HG02938 (cell line): Measurements from ENCODE around the gene ZDHHC11.
"Not testable (repeated sequence)": the region's sequence is repeated elsewhere in the genome, so short reads cannot be mapped to it uniquely, and the experiment has no call there.

Source experiments
- ATAC-seq: cut with Tn5 transposase; IDR thresholded peaks from one replicate; pipeline ENCODE4 v1.9.1; 2021; ENCODE audit warnings: mild to moderate bottlenecking, moderate library complexity; ENCODE audit not compliant: unreplicated experiment

Gene ZDHHC11

DNA sequence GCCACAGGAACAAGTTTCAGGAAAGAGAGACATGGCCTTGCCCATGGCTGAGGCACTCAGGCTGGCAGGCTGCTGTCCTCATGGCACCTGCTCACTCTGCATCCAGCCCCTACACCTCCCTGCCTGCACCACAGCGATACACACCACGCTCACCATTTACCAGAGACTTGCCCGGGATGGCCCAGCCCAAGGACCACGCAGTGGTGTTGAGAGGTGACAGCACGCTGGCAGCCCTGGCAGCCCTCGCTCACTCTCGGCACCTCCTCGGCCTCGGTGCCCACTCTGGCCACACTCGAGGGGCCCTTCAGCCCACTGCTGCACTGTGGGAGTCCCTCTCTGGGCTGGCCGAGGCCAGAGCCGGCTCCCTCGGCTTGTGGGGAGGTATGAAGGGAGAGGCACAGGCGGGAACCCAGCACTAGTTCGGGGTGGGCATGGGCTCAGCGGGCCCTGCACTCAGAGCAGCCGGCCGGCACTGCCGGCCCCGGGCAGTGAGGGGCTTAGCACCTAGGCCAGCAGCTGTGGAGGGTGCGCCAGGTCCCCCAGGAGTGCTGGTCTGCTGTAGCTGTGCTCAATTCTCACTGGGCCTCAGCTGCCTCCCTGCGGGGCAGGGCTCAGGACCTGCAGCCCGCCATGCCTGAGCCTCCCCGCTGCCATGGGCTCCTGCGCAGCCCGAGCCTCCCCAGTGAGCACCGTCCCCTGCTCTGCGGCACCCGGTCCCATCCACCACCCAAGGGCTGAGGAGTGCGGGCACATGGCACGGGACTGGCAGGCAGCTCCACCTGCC lies 86.6 kb downstream of the ZDHHC11 start:
- ATAC-seq = no peak

DNA sequence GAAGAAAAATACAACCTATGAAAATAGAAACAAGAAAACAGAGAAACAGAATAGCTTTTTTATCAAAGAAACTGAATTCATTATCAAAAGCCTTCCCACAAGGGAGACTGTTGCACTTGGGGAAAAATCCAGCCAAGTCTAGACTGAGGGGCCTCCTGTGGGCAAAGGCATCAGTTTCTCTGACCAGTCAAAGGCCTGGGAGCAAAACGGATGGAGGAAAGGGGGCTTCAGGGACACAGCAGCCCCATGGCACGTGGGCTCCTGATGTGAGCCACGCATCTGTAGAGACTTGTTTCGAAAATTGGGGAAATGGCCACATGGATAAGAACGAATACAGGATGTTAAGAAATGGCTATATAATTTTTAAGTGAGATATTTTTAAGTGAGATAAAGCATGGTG lies 87.4 kb downstream of the ZDHHC11 start:
- ATAC-seq = no peak

DNA sequence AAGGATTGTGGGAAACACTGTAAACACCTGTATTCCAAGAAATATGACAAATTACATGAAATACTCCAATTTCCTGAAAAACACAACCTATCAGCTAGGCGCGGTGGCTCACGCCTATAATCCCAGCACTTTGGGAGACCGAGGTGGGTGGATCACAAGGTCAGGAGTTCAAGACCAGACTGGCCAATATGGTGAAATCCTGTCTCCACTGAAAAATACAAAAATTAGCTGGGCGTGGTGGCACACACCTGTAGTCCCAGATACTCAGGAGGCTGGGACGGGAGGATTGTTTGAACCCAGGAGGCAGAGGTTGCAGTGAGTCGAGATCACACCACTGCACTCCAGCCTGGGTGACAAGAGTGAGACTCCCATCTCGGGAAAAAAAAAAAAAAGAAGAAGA lies 87.8 kb downstream of the ZDHHC11 start:
- not testable (repeated sequence) for ATAC-seq

DNA sequence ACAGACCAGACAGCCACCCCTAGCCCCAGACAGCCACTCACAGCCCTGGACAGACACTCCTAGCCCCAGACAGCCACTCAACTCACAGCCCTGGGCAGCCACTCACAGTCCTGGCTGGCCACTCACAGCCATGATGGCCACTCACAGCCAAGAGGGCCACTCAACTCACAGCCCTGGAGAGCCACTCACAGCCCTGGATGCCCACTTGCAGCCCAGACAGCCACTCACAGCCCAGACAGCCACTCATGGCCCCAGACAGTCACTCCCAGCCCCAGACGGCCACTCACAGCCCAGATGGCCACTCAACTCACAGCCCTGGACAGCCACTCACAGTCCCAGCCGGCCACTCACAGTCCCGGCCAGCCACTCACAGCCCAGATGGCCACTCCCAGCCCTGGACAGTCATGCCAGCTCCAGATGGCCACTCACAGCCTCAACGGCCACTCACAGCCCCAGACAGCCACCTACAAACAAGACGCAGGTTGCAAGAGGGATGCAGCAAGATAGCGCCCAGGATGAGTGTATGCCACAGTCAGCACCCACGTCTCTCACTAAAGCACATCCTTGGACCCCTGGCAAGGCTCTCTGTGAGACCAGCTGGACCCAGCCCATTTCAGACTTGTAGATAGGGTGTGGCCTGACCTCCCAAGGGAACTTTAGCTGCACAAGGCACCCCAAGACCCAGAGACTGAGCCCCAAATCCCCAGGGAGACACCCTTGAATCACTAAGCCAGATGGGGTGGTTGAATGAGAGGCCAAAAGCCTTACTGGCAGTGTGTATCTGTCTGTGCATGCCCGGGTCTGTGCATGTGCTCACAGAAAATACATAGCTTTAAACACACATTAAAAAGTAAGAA lies 88.7 kb downstream of the ZDHHC11 start:
- no peak for ATAC-seq

DNA sequence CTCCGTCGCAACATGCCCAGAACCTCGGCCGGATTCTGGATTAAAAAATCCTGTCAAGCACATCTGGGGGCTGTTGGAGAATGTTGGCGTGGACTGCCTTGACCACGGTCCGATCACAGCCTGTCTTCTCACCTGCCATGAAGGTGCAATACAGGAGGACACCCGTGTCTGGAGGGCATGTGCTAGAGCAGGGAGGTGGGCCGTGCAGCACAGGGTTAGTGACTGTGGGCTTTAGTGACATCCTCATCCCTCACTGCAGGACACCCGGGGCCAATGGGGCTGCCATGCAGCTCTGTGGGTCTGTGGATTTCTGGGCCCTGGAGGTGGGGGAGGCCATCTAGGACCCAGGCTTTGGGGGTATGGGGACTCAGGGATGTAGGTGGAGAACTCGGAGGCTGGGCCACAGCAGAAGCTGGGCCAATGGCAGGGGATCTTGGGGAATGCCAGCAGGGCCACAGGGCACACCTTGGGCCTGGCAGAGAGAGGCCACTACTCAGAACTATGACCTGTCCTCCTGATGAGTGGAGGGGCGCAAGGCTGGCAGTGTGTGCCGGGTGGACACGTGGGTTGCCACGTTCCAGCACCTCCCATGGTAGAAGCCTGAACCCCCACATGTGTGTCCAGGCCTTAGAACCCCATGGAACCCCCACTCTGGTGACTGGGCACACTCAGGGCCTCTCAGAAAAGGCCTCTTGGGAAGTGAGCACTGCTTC lies 89.6 kb downstream of the ZDHHC11 start:
- ATAC-seq = no peak

DNA sequence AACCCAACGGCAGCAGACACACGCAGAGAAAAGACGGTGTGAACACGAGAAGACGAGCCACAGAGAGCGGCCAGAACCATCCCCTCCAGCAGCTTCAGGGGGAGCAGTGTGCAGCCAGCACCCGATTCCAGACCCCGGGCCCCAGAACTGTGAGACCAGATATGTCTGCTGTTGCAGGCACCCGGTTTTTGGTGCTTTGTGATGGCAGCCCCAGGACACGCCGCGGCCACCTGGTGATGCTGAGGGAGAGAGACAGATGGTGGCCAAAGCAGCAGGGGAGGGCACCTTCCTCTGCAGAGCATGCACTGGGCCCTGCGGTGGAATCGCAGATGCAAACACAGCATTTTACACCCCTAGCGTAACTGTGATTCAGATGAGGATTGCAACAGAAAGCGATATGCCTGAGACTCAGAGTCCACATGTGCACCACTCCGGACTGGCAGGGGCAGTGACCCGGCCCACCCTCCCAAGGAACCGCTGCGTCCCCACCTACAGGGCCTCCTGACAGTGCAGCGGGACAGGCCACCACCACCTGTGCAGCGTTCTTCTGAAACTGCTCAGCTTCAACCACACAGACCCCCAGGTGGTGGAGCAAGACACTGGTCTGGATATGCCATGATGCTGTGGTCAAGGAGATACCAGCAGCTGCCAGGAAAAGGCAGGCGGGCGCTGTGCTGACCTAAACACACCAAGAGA lies 90.3 kb downstream of the ZDHHC11 start:
- ATAC-seq = no peak

DNA sequence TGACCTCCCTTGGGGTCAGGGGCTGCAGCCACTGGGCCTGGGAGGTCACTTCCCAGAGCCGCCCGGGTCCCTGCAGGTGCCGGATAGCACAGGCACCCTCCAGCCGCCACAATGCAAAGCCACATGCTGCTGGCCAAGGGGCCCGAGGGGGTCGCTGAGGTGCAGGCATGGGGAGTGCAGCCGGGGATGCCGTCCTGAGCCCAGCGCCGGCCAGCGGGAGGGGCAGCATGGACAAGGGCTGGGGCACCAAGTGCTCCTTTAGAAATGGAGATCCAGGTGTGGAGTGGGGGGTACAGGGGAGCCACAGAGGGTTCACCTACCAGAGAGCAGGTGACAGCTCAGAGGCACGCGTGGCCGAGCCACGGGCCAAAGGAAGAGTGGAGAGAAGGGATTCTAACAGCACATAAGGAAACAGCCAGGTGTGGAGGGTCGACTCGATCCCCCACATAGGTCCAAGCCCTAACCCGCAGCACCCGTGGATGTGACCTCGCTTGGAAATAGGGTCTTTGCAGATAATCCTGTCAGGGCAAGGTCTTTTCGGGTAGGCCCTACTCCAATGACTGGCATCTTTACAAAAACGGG lies 90.9 kb downstream of the ZDHHC11 start:
- ATAC-seq = no peak

DNA sequence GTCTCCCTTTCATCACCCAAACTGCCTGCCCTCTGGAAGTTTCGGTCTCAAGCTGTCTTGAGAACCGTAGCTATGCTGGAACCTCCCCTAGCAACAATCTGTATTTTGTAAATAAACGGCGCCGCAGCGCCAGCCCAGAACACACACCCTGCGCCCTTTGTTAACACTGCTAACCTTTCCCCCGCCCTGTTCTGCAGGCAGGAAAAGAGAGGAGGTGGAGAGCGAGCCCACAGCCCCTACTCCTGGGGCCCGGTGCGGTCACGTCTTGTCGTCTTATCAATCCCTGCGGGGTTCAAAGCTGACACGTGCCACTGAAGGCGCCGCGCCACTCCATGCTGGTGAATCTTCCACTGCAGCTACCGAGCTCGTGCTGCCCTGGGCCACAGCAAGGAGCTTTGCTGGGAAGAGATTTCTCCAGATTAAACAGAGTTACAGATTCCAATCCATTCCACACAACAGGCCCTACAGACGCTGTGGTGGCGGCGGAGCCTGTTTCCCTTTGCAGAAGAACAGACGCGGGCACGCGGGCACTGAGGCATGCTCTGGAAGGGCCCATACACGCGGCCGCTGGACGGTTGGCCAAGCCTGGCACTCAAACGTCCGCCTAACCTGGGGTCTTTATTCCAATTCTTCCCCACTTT lies 91.6 kb downstream of the ZDHHC11 start:
- no peak for ATAC-seq

DNA sequence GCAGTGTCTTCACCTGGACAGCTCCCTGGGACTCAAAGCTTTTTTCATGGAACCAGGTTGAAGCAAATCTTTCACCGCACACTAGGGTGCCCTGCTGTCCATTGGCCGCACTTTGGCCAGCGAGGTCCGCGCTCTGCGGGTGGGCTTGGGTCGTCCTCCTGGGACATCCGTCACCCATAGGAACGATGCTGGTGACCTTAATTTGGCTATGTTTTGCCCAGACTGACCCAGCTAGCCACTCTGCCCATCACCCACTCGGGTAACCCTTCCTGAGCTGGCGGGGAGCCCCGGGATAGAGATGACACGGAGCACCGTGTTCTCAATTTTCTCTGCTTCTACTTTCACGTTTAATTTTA lies 92.1 kb downstream of the ZDHHC11 start:
- no peak for ATAC-seq

DNA sequence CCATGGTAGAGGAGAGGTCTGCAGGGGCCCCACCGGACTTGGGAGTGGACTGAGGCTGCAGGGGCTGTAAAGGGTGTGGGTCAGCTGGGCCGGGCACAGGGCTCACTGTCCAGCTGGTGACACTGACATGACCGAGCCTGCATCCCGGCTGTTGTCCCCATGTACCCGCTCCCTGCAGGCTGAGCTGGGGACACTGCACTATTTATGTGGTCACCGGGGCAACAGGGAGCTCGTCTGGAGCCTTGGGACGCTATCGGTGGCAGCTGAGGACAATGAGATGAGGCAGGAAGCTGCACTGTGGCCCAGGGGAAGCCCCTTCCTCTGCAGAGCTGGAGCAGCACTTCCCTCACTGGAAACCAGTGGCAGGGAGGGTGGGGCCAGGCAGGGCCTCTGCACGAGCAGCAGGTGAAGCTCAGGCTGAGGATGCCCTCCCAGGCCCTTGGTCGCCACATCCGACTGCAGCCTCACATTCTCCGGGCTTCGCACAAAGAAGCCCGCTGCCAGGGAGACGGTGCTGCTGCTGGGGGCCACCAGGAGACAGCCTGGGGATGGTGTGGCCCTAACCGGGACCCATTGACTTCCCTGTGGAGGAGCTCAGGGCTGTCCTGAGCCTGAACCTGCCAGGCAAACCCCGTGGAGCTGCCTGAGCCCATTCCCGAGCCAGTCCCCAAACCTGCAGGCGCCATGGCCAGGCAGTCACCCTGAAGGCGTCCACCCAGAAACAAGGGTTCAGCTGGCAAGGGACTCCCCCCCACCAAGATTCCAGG lies 92.7 kb downstream of the ZDHHC11 start:
- ATAC-seq = no peak

DNA sequence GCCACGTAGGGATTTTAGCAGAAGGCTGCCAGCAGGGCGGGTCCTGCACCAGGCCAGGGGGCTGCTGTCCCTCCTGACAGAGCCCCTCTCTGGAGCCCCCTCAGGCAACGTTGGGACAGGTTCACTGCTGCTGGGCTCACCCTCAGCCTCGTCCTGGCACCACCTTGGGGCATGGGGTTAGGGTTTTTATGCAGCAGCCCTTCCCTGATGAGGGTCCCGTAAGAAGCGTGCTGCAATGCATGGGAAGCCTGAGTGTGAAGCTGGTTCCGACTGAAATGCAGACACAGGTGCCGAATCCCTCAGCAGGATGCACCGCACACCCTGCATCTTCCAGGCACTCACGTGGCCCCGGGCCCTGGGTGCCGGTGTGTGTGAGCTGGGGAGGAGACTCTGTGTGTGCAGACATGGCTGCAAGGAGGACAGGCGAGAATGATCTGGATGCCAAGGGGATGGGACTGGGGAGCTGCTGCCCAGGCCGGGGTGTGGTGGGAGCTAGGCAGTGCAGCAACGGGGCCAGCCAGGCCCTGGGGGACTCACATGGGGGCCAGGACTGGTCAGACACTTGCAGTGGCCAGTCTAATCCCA lies 93.3 kb downstream of the ZDHHC11 start:
- no peak for ATAC-seq

DNA sequence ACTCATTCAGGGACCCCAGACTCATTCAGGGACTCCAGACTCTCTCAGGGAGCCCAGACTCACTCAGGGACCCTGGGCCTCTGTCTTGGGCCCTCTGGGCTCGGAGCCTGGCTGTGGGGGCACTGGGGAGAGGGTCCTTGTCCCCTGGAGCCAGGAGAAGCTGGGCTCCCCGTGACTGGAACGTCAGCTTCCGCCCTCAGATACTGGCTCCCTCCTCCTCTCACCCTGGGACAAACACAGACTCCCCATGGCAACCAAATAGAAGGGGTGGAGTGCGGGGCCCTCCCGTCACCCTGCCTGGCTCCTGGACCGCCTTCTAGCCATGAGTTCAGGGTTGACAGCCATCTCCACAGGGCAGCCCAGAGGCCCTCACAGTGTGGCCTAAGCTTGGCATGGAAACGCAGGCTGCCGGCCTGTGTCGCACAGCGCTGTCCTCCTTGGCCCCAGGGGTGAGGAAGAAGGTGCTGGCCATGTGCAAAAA lies 93.9 kb downstream of the ZDHHC11 start:
- ATAC-seq = no peak

DNA sequence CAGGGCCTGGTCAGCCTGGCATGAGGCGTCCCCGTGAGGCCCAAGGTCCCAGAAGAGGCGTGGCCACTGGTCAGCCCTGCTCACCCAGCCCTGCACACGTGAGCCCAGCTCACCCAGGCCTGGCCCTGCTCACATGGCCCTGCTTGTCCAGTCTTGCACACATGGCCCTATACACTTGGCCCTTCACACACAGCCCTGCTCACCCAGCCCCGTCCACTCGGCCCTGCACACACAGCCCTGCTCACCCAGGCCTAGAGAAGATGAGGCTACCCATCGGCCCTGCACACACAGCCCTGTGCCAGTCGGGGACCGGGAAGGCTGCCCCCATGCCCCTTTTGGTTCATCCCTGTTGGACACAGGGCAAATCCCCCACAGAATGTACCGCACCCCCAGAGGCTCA lies 94.6 kb downstream of the ZDHHC11 start:
- no peak for ATAC-seq

DNA sequence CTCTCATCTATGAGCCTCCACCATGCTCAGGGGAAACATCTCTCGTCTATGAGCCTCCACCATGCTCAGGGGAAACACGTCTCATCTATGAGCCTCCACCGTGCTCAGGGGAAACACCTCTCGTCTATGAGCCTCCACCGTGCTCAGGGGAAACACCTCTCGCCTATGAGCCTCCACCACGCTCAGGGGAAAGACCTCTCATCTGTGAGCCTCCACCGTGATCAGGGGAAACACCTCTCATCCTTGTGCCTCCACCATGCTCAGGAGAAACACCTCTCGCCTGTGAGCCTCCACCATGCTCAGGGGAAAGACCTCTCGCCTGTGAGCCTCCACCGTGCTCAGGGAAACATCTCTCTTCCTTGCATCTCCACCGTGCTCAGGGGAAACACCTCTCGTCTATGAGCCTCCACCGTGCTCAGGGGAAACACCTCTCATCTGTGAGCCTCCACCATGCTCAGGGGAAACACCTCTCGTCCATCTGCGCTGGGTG lies 96.6 kb downstream of the ZDHHC11 start:
- not testable (repeated sequence) for ATAC-seq

DNA sequence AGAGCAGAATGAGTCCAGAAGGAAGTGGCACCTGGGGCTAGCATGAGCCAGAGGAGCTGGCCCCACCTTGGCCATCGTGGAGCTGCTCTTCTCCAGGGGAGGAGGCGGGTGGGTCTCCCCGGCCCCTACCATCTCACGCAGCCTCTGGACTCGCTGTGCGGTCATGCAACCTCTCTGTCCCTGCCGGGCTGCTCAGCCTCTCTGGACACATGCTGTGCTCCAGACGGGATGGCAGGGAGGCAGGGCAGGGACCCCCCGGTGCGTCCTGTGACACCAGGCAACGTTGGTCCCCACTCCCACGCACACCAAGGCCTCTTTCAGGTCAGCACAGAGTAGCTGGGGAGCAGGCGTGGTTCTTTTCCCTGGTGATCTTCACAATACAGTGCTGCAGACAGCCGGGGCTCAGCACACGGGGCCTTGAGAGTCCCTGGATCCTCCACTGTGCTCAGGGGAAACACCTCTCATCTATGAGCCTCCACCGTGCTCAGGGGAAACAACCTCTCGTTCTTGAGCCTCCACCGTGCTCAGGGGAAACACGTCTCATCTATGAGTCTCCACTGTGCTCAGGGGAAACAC lies 97.1 kb downstream of the ZDHHC11 start:
- ATAC-seq = not testable (repeated sequence)

DNA sequence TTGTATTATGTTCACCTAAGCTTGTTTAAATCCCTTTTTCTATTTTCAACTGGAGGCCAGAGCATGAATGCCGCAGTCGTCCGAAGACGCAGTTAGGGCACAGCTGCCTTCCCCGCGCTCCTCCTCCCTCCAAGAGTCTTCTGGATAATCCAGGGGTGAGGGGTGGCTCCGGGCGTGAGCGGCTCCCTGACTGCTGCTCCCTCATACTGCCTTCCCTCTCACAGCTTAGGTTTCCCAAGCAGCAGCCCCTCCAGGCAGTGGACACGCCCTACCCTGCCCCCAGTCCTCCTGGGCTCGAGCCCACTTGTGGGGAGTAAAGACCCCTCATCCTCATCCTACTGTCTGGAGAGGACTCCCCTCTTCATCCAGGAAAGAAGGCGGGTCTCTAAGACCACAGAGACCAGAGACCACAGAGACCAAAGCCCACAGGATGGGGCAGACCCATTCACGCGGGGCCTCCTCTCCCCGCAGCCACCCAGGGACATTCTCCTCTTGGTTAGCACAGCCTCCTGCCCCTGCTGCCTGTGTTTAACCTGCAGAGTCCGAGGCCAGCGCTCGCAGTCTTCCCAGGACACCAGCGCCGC lies 98.2 kb downstream of the ZDHHC11 start:
- ATAC-seq = not testable (repeated sequence)

DNA sequence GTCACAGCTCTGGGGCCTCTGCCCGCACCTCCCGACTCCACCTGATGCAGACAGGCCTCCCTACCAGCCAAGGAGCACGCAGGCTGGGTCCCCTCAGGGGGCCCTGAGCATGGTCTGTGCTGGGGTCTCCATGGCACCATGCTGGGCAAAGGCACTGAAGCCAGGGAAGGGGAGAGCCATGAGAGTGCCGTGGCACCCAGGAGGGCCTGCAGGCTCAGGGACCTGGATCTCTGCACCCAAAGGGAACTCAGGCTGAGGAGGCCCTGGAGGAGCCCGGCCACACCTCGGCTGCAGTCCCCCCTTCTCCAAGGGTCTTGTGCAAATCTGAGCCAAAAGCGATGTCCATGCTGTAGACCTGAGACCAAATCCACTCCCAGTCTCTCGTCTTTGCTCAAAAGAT lies 98.8 kb downstream of the ZDHHC11 start:
- ATAC-seq = not testable (repeated sequence)

DNA sequence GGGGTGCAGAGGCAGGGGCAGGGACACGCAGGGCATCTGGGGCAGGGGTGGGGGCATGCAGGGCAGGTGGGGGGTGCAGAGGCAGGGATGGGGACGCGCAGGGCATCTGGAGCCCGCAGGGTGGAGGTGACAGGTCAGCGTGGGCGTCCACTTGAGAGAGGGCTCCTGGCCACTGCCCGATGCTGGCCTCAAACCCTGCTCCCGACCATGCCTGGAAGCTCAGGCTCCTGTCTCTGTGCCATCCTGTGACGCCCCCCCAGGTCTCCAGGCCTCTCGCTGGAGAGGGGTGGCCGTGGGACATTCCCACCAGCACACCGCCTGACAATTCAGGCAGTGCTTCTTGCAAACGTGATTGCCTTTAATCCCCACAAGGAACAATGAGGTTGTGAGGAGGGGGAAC lies 99.3 kb downstream of the ZDHHC11 start:
- no peak for ATAC-seq
